Activated CD4-positive, alpha-beta memory T cell treated with anti-CD3 and anti-CD28 coated beads, Interleukin-2, amount 10 ng/mL, durations not matched to agents 7 days and 5 days (primary cell): Measurements from ENCODE around the gene TINAGL1. TPM values are rescaled to one million over a fixed set of nuclear protein-coding genes. Genes with fewer than 3 reads are reported as not detected.

Experiments
- CTCF ChIA-PET: fragments of 350-600 bp; sonication (Branson Sonifier 250); formaldehyde crosslinking; loops from one replicate; lab custom pipeline; 2021; ENCODE audit warnings: antibody characterized with exemption, inconsistent platforms; lab: Charles Lee
- POLR2A ChIA-PET: fragments of 350-600 bp; sonication (Branson Sonifier 250); formaldehyde crosslinking; loops from one replicate; lab custom pipeline; 2021; ENCODE audit warnings: antibody characterized with exemption; lab: Charles Lee
- DNase-seq: peaks from one replicate; pipeline ENCODE4 v3.0.0-alpha.2; 2020
- H3K27ac Mint-ChIP-seq: one replicate; pipeline ENCODE4 v1.8.0; 2021; ENCODE audit warnings: mild to moderate bottlenecking, mixed read lengths
- H3K27me3 Mint-ChIP-seq: one replicate; pipeline ENCODE4 v1.8.0; 2021; ENCODE audit warnings: mixed read lengths
- H3K36me3 Mint-ChIP-seq: one replicate; pipeline ENCODE4 v1.8.0; 2021; ENCODE audit warnings: low read depth, mixed read lengths
- H3K4me1 Mint-ChIP-seq: one replicate; pipeline ENCODE4 v1.8.0; 2021; ENCODE audit warnings: mixed read lengths
- H3K4me3 Mint-ChIP-seq: one replicate; pipeline ENCODE4 v1.8.0; 2021; ENCODE audit warnings: mild to moderate bottlenecking, mixed read lengths
- H3K9me3 Mint-ChIP-seq: one replicate; pipeline ENCODE4 v1.8.0; 2021; ENCODE audit warnings: mixed read lengths
- total RNA-seq, 2 experiments: library from RNA; stranded (reverse); gene quantifications; one replicate each; pipeline ENCODE4 v1.2.3, GENCODE V29; 2021

The TINAGL1 gene
- total RNA-seq: not detected

GRCh38 chr1:31576201-31576669 is at the start of gene TINAGL1:
TINAGL1 (plus strand) TSS chr1:31576515; CDS start chr1:31577149, 634 bp downstream.
- H3K27me3 Mint-ChIP-seq: peaks cover 11% of the 10 kb centered on the region
- CTCF ChIA-PET: no interaction called here
- POLR2A ChIA-PET: no interaction called here
- peak; percentile 16 for DNase-seq
- no peaks in the 10 kb centered on the region for H3K36me3 Mint-ChIP-seq
- H3K4me3 Mint-ChIP-seq: no peak within 1 kb of the TSS
- no peaks in the 10 kb centered on the region for H3K9me3 Mint-ChIP-seq
- H3K27ac Mint-ChIP-seq: no peak within 1 kb of the TSS
- H3K4me1 Mint-ChIP-seq: peaks cover 2% of the 10 kb centered on the region

DNA sequence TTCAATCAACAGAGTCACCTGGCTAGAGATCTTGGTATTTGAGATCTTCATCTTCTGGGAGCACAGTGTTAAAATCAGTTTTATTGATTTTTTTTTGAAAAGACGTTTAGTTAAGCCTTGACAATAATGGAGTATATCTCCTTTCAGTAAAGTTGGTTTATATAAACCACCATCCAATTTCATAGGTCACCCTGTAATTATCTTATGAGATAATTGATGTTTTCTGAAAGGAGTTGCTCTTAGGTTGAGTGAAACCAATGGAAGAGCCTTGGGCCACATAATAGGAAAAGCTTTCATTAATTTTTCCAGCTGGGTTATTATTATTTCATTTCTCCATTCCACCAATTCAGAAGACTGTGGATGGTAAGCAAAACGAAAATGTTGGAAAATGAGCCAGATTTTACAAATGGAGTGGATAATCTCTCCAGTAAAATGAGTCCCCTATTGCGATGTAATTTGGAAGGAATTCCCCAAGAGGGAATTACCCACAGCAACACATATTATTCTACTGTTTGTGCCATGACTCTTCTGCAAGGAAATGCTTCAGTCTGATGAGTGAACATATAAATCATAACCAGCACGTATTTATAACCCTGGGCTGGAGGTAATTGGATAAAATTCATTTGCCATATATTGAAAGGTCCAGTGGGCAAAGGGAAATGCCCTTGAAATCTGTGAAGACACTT is 46.2 kb upstream of the TINAGL1 start:
- no peaks in the 10 kb centered on the region for H3K4me1 Mint-ChIP-seq
- CTCF ChIA-PET: no interaction called here

GRCh38 chr1:31531177-31531999 is 44.9 kb upstream of the TINAGL1 start:
- DNase-seq: no peak
- Mint-ChIP-seq H3K9me3 (no peaks in the 10 kb centered on the region), H3K36me3 (no peaks in the 10 kb centered on the region), H3K4me1 (peaks cover 7% of the 10 kb centered on the region), H3K27ac (no peak overlapping the region), H3K4me3 (no peak overlapping the region), H3K27me3 (peaks cover 49% of the 10 kb centered on the region)
- POLR2A ChIA-PET: no interaction called here
- CTCF ChIA-PET: interaction anchor here (1.1 to 1.6 kb wide), 2 partner anchors 18 to 137 kb away, joined by 3 to 4 read pairs; no protein-coding TSS in a partner anchor

More for the DNA sequence above, 46.2 kb upstream of the TINAGL1 start:
- Mint-ChIP-seq H3K36me3 (no peaks in the 10 kb centered on the region), H3K9me3 (no peaks in the 10 kb centered on the region), H3K27me3 (peaks cover 43% of the 10 kb centered on the region), H3K27ac (no peak overlapping the region), H3K4me3 (no peak overlapping the region)
- POLR2A ChIA-PET: no interaction called here
- no peak for DNase-seq

GRCh38 chr1:31532173-31532572 is 44.1 kb upstream of the TINAGL1 start:
- H3K4me1 Mint-ChIP-seq: peaks cover 7% of the 10 kb centered on the region
- ChIA-PET CTCF (interaction anchor here (1.6 kb wide), 1 partner anchor 17 kb away, joined by 4 read pairs; no protein-coding TSS in a partner anchor), POLR2A (no interaction called here)
- no peaks in the 10 kb centered on the region for H3K36me3 Mint-ChIP-seq
- H3K27ac Mint-ChIP-seq: no peak overlapping the region
- no peak overlapping the region for H3K4me3 Mint-ChIP-seq
- no peak for DNase-seq
- no peaks in the 10 kb centered on the region for H3K9me3 Mint-ChIP-seq
- H3K27me3 Mint-ChIP-seq: peaks cover 46% of the 10 kb centered on the region

GRCh38 chr1:31535561-31535960 is 40.8 kb upstream of the TINAGL1 start:
- POLR2A ChIA-PET: no interaction called here
- CTCF ChIA-PET: interaction anchor here (0.5 to 3.7 kb wide), 3 partner anchors 14 to 344 kb away, joined by 3 to 25 read pairs (median 3); no protein-coding TSS in a partner anchor

DNA sequence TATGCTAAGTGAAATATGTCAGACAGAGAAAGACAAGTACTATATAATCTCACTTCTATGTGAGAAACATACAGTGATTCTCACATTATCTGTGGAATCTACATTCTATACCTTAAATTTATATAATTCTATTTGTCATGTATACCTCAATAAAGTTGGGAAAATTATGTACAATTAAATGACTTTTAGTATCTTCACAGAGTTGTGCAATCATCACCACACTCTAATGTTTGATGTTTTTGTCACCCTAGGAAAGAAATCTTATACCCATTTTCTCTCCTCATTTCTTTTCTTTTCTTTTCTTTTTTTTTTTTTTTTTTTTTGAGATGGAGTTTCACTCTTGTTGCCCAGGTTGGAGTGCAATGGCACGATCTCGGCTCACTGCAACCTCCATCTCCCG is 37.0 kb upstream of the TINAGL1 start:
- DNase-seq: no peak
- H3K4me3 Mint-ChIP-seq: no peak overlapping the region
- POLR2A ChIA-PET: no interaction called here
- H3K4me1 Mint-ChIP-seq: peaks cover 7% of the 10 kb centered on the region
- H3K36me3 Mint-ChIP-seq: no peaks in the 10 kb centered on the region
- H3K27ac Mint-ChIP-seq: no peak overlapping the region
- H3K9me3 Mint-ChIP-seq: no peaks in the 10 kb centered on the region
- H3K27me3 Mint-ChIP-seq: peaks cover 20% of the 10 kb centered on the region
- CTCF ChIA-PET: interaction anchor here (0.6 to 3.7 kb wide), 3 partner anchors 10 to 73 kb away, joined by 3 to 25 read pairs (median 6); no protein-coding TSS in a partner anchor

More at GRCh38 chr1:31535561-31535960, 40.8 kb upstream of the TINAGL1 start:
- Mint-ChIP-seq H3K9me3 (no peaks in the 10 kb centered on the region), H3K27ac (no peak overlapping the region), H3K27me3 (peaks cover 42% of the 10 kb centered on the region), H3K4me1 (peaks cover 7% of the 10 kb centered on the region), H3K36me3 (no peaks in the 10 kb centered on the region), H3K4me3 (no peak overlapping the region)
- DNase-seq: no peak

GRCh38 chr1:31541194-31541593 is 35.1 kb upstream of the TINAGL1 start:
- peaks cover 7% of the 10 kb centered on the region for H3K27me3 Mint-ChIP-seq
- no peaks in the 10 kb centered on the region for H3K36me3 Mint-ChIP-seq
- CTCF ChIA-PET: interaction anchor here (1.6 kb wide), 1 partner anchor 8 kb away, joined by 6 read pairs; no protein-coding TSS in a partner anchor
- no peak for DNase-seq
- H3K9me3 Mint-ChIP-seq: no peaks in the 10 kb centered on the region
- H3K4me1 Mint-ChIP-seq: peaks cover under 1% of the 10 kb centered on the region
- no peak overlapping the region for H3K27ac Mint-ChIP-seq
- H3K4me3 Mint-ChIP-seq: no peak overlapping the region
- POLR2A ChIA-PET: no interaction called here

GRCh38 chr1:31545927-31546540 is 30.3 kb upstream of the TINAGL1 start:
- Mint-ChIP-seq H3K36me3 (no peaks in the 10 kb centered on the region), H3K9me3 (no peaks in the 10 kb centered on the region), H3K27ac (no peak overlapping the region), H3K4me3 (no peak overlapping the region), H3K4me1 (peaks cover 13% of the 10 kb centered on the region), H3K27me3 (peaks cover 4% of the 10 kb centered on the region)
- CTCF ChIA-PET: no interaction called here
- POLR2A ChIA-PET: no interaction called here
- no peak for DNase-seq

DNA sequence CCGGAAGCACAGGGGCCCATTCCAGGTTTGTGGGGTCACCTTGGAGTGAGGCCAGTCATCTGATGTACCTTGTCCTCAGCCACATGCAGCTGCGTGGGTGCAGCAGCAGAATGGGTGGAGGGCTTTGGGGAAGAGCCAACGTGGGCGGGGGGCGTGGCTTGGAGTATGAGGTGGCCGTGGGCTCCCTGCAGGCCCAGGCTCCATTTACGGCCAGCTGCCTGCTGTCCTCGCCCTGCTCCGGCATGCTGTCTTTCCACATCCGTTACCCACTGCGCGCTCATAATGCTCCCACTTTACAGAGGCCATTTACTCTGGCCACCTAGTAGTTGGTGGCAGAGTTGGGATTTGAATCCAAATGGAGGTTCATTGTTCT is 27.8 kb upstream of the TINAGL1 start:
- Mint-ChIP-seq H3K9me3 (no peaks in the 10 kb centered on the region), H3K27ac (no peak overlapping the region), H3K4me3 (no peak overlapping the region), H3K4me1 (peaks cover 13% of the 10 kb centered on the region), H3K36me3 (no peaks in the 10 kb centered on the region), H3K27me3 (peaks cover 7% of the 10 kb centered on the region)
- DNase-seq: no peak
- ChIA-PET POLR2A (interaction anchor here (1.0 to 1.2 kb wide), 2 partner anchors 153 to 485 kb away, joined by 3 read pairs; no protein-coding TSS in a partner anchor), CTCF (interaction anchor here (0.8 to 2.5 kb wide), 25 partner anchors 11 to 416 kb away, joined by 3 to 42 read pairs (median 4); partner anchors contain the start of genes PEF1, SNRNP40 and ZCCHC17)

- Mint-ChIP-seq H3K4me1 (peaks cover 13% of the 10 kb centered on the region), H3K36me3 (no peaks in the 10 kb centered on the region), H3K27me3 (peaks cover 10% of the 10 kb centered on the region), H3K4me3 (peak overlapping the region; percentile 42), H3K9me3 (no peaks in the 10 kb centered on the region), H3K27ac (no peak overlapping the region)
- POLR2A ChIA-PET: interaction anchor here (1.0 to 1.2 kb wide), 3 partner anchors 95 to 485 kb away, joined by 3 read pairs; no protein-coding TSS in a partner anchor
- CTCF ChIA-PET: interaction anchor here (0.6 to 2.5 kb wide), 37 partner anchors 9 to 701 kb away, joined by 3 to 42 read pairs (median 4); partner anchors contain the start of genes PEF1, SNRNP40 and ZCCHC17
- peak; percentile 91 for DNase-seq
Measured at GRCh38 chr1:31548907-31549808, 27.2 kb upstream of the TINAGL1 start.

DNA sequence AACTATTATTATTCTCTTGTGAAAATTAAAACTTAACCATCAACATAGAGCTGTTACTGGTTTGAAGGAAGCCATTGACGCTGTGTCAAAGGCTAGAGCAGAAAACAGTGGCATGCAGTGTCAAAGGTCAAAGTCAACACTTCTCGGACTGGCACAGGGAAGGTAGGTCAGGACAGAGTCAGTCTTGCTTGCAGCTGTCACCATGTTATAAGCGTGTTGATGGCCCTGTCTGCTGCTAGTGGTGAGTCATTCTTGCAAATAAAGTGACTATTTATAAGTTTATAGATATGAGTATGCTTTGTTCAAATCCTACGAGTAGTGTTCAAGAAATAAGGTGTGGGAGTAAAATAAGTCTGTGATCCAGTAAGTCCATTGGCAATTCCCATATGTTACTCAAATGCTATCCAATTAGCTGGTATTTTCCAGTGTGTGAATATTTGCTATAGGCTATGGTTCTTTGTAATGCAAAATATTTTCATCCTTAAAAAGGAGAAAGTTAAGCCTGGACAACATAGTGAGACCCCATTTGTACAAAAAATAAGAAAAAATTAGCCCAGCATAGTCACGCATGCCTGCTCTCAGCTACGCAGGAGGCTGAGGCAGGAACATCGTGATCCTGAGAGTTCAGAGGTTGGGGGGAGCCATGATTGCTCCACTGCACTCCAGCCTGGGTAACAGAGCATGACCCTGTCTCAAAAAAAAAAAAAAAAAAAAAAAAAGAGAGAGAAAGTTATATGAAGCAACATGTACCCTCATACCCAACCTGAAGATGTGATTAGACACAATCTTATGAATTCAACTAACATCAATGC is 26.3 kb upstream of the TINAGL1 start:
- Mint-ChIP-seq H3K4me3 (no peak overlapping the region), H3K27ac (no peak overlapping the region), H3K36me3 (no peaks in the 10 kb centered on the region), H3K4me1 (peaks cover 13% of the 10 kb centered on the region), H3K27me3 (peaks cover 12% of the 10 kb centered on the region), H3K9me3 (no peaks in the 10 kb centered on the region)
- CTCF ChIA-PET: interaction anchor here (0.6 to 2.5 kb wide), 16 partner anchors 10 to 414 kb away, joined by 3 to 42 read pairs (median 4); partner anchors contain the start of genes SNRNP40 and ZCCHC17
- POLR2A ChIA-PET: interaction anchor here (1.1 to 1.2 kb wide), 2 partner anchors 94 to 155 kb away, joined by 3 read pairs; no protein-coding TSS in a partner anchor
- no peak for DNase-seq
